WERI-Rb-1 (cell line): ENCODE results near the gene BATF2.

Experiments
- DNase-seq: peaks from one replicate; pipeline ENCODE4 v3.0.0-alpha.2; 2020
- H3K27ac ChIP-seq: fragments of 250-450 bp; sonication (Bioruptor Pico); 2 replicates; pipeline ENCODE4 v1.5.1; 2020; ENCODE audit warnings: mild to moderate bottlenecking, moderate library complexity
- H3K27me3 ChIP-seq: fragments of 250-450 bp; sonication (Bioruptor Pico); 2 replicates; pipeline ENCODE4 v1.5.1; 2021; ENCODE audit warnings: mild to moderate bottlenecking, low read depth, moderate library complexity; ENCODE audit not compliant: insufficient read depth, severe bottlenecking
- H3K36me3 ChIP-seq: fragments of 250-450 bp; sonication (Bioruptor Pico); 2 replicates; pipeline ENCODE4 v1.5.1; 2020; ENCODE audit warnings: mild to moderate bottlenecking, moderate library complexity
- H3K4me3 ChIP-seq: 2 replicates; pipeline ENCODE4 v1.5.1; 2011; ENCODE audit warnings: low read depth, mild to moderate bottlenecking, control low read depth, low read length
- H3K9me3 ChIP-seq: fragments of 250-450 bp; sonication (Bioruptor Pico); 2 replicates; pipeline ENCODE4 v1.5.1; 2021; ENCODE audit warnings: mild to moderate bottlenecking, moderate library complexity; ENCODE audit not compliant: severe bottlenecking
- TF ChIP-seq, protein P1 (sequence below): IDR thresholded peaks from 2 replicates; pipeline ENCODE4 v1.5.1; 2011; ENCODE audit warnings: low read depth, mild to moderate bottlenecking, control low read depth, inconsistent platforms, low read length

Gene BATF2

DNA sequence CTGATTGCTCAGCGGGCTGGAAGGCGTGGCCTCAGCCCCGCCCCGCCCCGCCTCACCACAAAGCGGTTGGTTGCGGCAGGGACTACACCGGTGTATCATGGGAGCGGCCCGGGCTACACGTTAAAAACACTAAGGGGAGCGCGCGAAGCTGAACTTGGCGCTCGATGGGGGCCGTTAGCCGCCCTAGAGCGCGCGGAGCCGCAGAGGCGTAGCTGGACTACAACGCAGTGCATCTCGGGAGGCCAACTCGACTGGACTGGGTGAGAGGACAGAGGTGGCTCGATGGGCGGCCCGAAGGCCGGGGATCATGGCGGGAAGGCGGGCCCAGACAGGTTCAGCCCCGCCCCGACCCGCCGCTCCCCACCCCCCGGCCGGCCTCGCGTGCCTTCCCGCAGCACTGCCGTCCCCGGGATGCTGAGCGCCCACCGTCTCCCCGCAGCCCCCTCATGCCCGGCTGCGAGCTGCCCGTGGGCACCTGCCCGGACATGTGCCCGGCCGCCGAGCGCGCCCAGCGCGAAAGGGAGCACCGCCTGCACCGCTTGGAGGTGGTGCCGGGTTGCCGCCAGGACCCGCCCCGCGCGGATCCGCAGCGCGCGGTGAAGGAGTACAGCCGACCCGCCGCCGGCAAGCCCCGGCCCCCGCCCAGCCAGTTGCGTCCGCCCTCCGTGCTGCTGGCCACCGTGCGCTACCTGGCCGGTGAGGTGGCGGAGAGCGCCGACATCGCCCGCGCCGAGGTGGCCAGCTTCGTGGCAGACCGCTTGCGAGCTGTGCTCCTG is 44.3 kb upstream of the BATF2 start, which contains the start of gene SAC3D1:
Gene SAC3D1 (plus strand): TSS at position 364 of the 776 bp plus-strand sequence. CDS start 83 bp downstream, at position 447.
- TF ChIP-seq, protein P1, sequence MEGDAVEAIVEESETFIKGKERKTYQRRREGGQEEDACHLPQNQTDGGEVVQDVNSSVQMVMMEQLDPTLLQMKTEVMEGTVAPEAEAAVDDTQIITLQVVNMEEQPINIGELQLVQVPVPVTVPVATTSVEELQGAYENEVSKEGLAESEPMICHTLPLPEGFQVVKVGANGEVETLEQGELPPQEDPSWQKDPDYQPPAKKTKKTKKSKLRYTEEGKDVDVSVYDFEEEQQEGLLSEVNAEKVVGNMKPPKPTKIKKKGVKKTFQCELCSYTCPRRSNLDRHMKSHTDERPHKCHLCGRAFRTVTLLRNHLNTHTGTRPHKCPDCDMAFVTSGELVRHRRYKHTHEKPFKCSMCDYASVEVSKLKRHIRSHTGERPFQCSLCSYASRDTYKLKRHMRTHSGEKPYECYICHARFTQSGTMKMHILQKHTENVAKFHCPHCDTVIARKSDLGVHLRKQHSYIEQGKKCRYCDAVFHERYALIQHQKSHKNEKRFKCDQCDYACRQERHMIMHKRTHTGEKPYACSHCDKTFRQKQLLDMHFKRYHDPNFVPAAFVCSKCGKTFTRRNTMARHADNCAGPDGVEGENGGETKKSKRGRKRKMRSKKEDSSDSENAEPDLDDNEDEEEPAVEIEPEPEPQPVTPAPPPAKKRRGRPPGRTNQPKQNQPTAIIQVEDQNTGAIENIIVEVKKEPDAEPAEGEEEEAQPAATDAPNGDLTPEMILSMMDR: no peak
- H3K4me3 ChIP-seq: peak within 1 kb of the TSS; percentile 77
- H3K27me3 ChIP-seq: no peaks in the 10 kb centered on the region
- peak within 1 kb of the TSS; percentile 92 for H3K27ac ChIP-seq
- DNase-seq: peak; percentile 98
- H3K36me3 ChIP-seq: peaks cover 49% of the 10 kb centered on the region
- no peaks in the 10 kb centered on the region for H3K9me3 ChIP-seq

DNA sequence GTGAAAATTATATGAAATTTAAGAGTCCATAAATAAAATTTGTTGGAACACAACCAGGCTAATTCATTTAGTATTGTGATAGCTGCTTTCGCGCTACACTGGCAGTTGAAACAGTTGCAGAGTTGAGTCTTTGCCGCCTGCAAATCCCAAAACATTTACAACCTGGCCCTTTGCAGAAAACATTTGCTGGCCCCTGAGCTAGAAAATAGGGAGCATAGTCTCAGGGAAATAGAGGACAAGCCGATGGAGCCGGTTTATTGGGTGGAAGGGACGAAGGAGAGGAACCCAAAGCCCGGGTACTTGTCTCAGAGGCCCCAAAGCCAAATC is 43.7 kb upstream of the BATF2 start:
- peak overlapping the region; percentile 92 for H3K27ac ChIP-seq
- no peak for DNase-seq
- H3K36me3 ChIP-seq: peaks cover 48% of the 10 kb centered on the region
- no peaks in the 10 kb centered on the region for H3K9me3 ChIP-seq
- TF ChIP-seq, protein P1: no peak
- peak overlapping the region; percentile 77 for H3K4me3 ChIP-seq
- no peaks in the 10 kb centered on the region for H3K27me3 ChIP-seq

DNA sequence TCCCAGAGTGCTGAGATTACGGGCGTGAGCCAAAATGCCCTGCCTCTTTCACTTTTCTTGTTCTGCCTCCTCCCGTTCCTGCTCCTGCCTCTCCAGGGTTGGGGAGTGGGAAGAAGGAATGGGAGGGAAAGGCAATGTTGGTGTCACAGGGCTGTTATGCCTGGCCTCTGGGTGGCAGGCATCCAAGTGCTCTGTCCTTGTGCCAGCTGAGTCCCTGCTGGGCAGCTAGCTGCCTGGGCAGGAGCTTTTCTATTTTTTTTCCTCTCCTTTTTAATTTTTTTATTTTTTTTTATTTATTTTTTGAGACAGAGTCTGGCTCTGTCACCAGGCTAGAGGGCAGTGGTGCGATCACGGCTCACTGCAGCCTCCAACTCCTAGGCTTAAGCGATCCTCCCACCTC is 40.2 kb upstream of the BATF2 start:
- TF ChIP-seq, protein P1: no peak
- Histone ChIP-seq H3K27ac (no peak overlapping the region), H3K4me3 (no peak overlapping the region), H3K36me3 (peaks cover 38% of the 10 kb centered on the region), H3K27me3 (no peaks in the 10 kb centered on the region), H3K9me3 (no peaks in the 10 kb centered on the region)
- DNase-seq: no peak

DNA sequence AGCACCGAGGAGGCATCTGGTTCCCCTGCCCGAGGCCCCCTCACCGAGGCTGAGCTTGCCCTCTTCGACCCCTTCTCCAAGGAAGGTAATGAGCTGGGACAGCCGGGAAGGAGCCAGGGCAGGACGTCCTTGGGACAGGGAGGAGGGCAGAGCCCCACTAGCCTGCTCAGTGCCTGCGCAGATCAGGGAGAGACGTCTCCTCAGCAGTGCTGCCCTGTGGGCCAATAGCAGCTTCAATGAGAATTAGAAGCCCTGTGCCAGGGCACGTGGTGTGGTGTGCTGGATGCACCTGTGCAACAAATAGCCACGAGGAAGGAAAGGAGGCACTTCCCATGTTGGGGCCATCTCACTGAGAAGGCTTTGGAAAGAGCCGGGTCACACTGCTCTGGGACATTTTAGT is 38.8 kb upstream of the BATF2 start:
- Histone ChIP-seq H3K4me3 (no peak overlapping the region), H3K36me3 (peaks cover 45% of the 10 kb centered on the region), H3K27ac (no peak overlapping the region)

DNA sequence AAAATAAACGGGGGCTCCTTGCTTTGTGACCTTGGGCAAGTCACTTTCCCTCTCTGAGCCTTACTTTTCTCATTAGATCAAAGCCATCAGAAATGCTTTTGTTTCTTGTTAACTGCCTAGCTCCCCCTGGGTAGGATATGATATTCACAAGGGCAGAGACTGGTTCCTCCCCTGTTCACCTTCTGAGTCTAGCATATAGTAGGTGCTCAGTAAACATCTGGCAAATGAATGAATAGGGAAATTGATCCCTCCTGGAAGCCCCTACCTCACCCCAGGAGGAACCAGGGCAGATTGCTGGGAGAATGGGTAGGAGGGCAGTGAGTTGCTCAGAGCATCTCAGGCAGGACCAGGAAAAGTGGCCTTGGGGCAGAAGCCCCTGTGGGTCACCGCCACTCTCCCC is 37.7 kb upstream of the BATF2 start:
- Histone ChIP-seq H3K27ac (no peak overlapping the region), H3K36me3 (peaks cover 40% of the 10 kb centered on the region), H3K4me3 (no peak overlapping the region), H3K27me3 (no peaks in the 10 kb centered on the region), H3K9me3 (no peaks in the 10 kb centered on the region)
- no peak for DNase-seq
- TF ChIP-seq, protein P1: no peak

More for the DNA sequence above, 38.8 kb upstream of the BATF2 start:
- DNase-seq: no peak
- Histone ChIP-seq H3K27me3 (no peaks in the 10 kb centered on the region), H3K9me3 (no peaks in the 10 kb centered on the region)
- TF ChIP-seq, protein P1: no peak

DNA sequence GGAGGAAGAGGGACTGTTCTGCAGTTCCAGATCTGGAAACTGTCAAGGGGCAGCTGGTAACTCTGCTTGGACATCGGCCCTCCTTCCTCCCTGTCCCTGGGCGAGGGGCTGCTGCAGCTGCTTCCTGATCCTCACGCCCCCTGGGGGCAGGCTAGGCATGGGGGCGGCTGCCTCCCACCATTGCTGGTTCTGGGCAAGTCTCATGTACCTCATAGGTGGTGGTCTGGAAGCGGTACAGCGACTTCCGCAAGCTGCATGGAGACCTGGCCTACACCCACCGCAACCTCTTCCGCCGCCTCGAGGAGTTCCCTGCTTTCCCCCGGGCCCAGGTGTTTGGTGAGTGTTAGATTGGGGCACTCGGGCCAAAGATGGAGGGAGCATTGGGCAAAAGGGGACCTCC is 35.4 kb upstream of the BATF2 start:
- TF ChIP-seq, protein P1: no peak
- Histone ChIP-seq H3K27ac (no peak overlapping the region), H3K27me3 (no peaks in the 10 kb centered on the region), H3K36me3 (peaks cover 34% of the 10 kb centered on the region), H3K9me3 (no peaks in the 10 kb centered on the region), H3K4me3 (no peak overlapping the region)
- no peak for DNase-seq
